Panc1 (cell line): ENCODE results near the gene LRP1B. TPM values are rescaled to one million over a fixed set of nuclear protein-coding genes. Genes with fewer than 3 reads are reported as not detected.

Source experiments
- ATAC-seq: fragments of 200-7000 bp; cut with Tn5 transposase; 2 replicates; pipeline ENCODE4 v1.9.1; 2020; ENCODE audit warnings: mild to moderate bottlenecking, moderate library complexity
- BruUV-seq: library from RNA; stranded (reverse); fragments of 400-500 nt; replicated peaks from 2 replicates; lab custom pipeline; 2021; lab: Mats Ljungman, UMichigan
- CTCF ChIA-PET: fragments of 300-600 bp; sonication (Branson Sonifier 250); formaldehyde crosslinking; loops from one replicate; lab custom pipeline; 2022; ENCODE audit warnings: antibody characterized with exemption; lab: Charles Lee
- POLR2A ChIA-PET: fragments of 300-600 bp; sonication (Branson Sonifier 250); formaldehyde crosslinking; loops from one replicate; lab custom pipeline; 2022; ENCODE audit warnings: antibody characterized with exemption; lab: Charles Lee
- DNase-seq: peaks from one replicate; pipeline ENCODE4 v3.0.0-alpha.2; 2010; ENCODE audit warnings: low read depth, low spot score
- H3K27ac ChIP-seq: 2 replicates; pipeline ENCODE4 v1.5.1; 2011; ENCODE audit warnings: mild to moderate bottlenecking, low read length, inconsistent platforms
- H3K27me3 ChIP-seq: fragments of 200-500 bp; sonication (Bioruptor generic); 2 replicates; pipeline ENCODE4 v1.6.0; 2014; ENCODE audit warnings: low read length, inconsistent platforms; ENCODE audit not compliant: control insufficient read depth, insufficient read depth
- H3K36me3 ChIP-seq: fragments of 200-500 bp; sonication (Bioruptor generic); 2 replicates; pipeline ENCODE4 v1.5.1; 2014; ENCODE audit warnings: inconsistent platforms, mild to moderate bottlenecking, low read length, moderate library complexity; ENCODE audit not compliant: control insufficient read depth, insufficient read depth
- H3K4me1 ChIP-seq: 2 replicates; pipeline ENCODE4 v1.5.1; 2011; ENCODE audit warnings: inconsistent platforms, mild to moderate bottlenecking, low read length, moderate library complexity; ENCODE audit not compliant: control insufficient read depth, insufficient read depth
- H3K4me3 ChIP-seq, 2 experiments: 2 replicates each; pipeline ENCODE4 v1.5.1; 2011 to 2012; ENCODE audit warnings: low read depth in 2 of 2, low read length in 2 of 2, mild to moderate bottlenecking in 2 of 2, inconsistent platforms in 1 of 2, moderate library complexity in 1 of 2
- H3K9me3 ChIP-seq: fragments of 200-500 bp; sonication (Bioruptor generic); 2 replicates; pipeline ENCODE4 v1.5.1; 2014; ENCODE audit warnings: low read depth, mild to moderate bottlenecking, inconsistent platforms, low read length, moderate library complexity; ENCODE audit not compliant: control insufficient read depth, insufficient read depth
- CTCF ChIP-seq: fragments of 450-650 bp; IDR thresholded peaks from 2 replicates; pipeline ENCODE4 v1.5.1; 2017; ENCODE audit warnings: mild to moderate bottlenecking
- POLR2AphosphoS5 ChIP-seq: IDR thresholded peaks from 2 replicates; pipeline ENCODE4 v1.6.1; 2012; ENCODE audit warnings: mild to moderate bottlenecking, low read depth, low read length, moderate library complexity
- REST ChIP-seq, 2 experiments: IDR thresholded peaks; 2 replicates each; pipeline ENCODE4 v1.6.1; 2011 to 2012; ENCODE audit warnings: low read depth in 2 of 2, control low read depth in 1 of 2, low read length in 1 of 2, mild to moderate bottlenecking in 1 of 2, moderate library complexity in 1 of 2; ENCODE audit not compliant: insufficient read depth in 1 of 2
- SIN3A ChIP-seq: IDR thresholded peaks from 2 replicates; pipeline ENCODE4 v1.6.1; 2012; ENCODE audit warnings: low read depth, mild to moderate bottlenecking, low read length, moderate library complexity, borderline replicate concordance; ENCODE audit not compliant: insufficient read depth
- TCF7L2 ChIP-seq: IDR thresholded peaks from 2 replicates; pipeline ENCODE4 v1.6.1; 2011; ENCODE audit warnings: mild to moderate bottlenecking, low read depth, low read length, inconsistent platforms
- in situ Hi-C: cut with HindIII; loops from 2 replicates; pipeline ENCODE4 v1.10.0; 2016; ENCODE audit warnings: low sequenced_read_pairs, low pct_unique_long_range_greater_than_20kb
- intact Hi-C: fragments of 100-400 bp; cut with micrococcal nuclease; formaldehyde crosslinking; loops from one replicate; pipeline ENCODE4 v1.10.0; 2022; ENCODE audit not compliant: unreplicated experiment
- total RNA-seq: library from RNA; stranded (reverse); gene quantifications from one replicate; pipeline ENCODE4 v1.2.1, GENCODE V29; 2021; ENCODE audit not compliant: unreplicated experiment

Gene LRP1B
- total RNA-seq, 1 experiment from 2014 or later, result 0.54 TPM

GRCh38 chr2:141728142-141728541 is 402.7 kb downstream of the LRP1B start:
- Histone ChIP-seq H3K36me3 (no peaks in the 10 kb centered on the region), H3K4me3 (no peak overlapping the region), H3K27ac (no peak overlapping the region), H3K27me3 (no peaks in the 10 kb centered on the region), H3K4me1 (no peaks in the 10 kb centered on the region), H3K9me3 (no peaks in the 10 kb centered on the region)
- no peak for TF ChIP-seq REST (IDR thresholded peaks at IDR 0.05; ENCODE audit: insufficient read depth in 1 of 2, low read depth in 2 of 2, low read length in 1 of 2)
- no peak for TF ChIP-seq POLR2AphosphoS5
- TF ChIP-seq SIN3A, result no peak
- TF ChIP-seq CTCF, result no peak
- no peak for TF ChIP-seq TCF7L2
- POLR2A ChIA-PET, result no interaction called here
- no TSS peak for BruUV-seq
- ATAC-seq (no peak), DNase-seq (no peak)
- CTCF ChIA-PET, result no interaction called here
- in situ Hi-C loops, result no loop called here
- intact Hi-C loops, result no loop called here

DNA sequence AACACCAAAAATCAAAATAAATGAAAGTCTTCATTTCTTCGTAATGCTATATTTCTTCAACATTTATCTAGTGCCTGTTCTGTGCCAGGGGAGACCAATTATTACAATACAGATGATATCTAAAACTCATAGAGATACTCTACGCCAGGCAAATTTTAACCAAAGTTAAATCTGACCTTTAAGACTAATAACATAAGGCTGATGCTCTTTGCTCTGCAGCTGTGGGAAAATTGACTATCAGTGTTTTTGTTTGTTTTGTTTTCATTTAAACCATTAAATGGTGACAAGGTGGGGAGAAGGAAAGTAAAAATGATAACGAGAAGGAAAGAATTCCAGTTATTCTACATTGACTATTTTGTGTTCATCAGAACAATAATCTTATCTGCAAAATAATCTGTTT is 406.4 kb downstream of the LRP1B start:
- no TSS peak for BruUV-seq
- H3K36me3 ChIP-seq, result no peaks in the 10 kb centered on the region
- in situ Hi-C loops, result no loop called here
- DNase-seq (no peak), ATAC-seq (no peak)
- no peaks in the 10 kb centered on the region for H3K27me3 ChIP-seq
- no peak overlapping the region for H3K27ac ChIP-seq
- H3K4me1 ChIP-seq, result no peaks in the 10 kb centered on the region
- no peak overlapping the region for H3K4me3 ChIP-seq
- intact Hi-C loops, result no loop called here
- no peak for TF ChIP-seq SIN3A
- CTCF ChIA-PET, result no interaction called here
- POLR2A ChIA-PET, result no interaction called here
- H3K9me3 ChIP-seq, result no peaks in the 10 kb centered on the region

GRCh38 chr2:141723814-141724213 is 407.0 kb downstream of the LRP1B start:
- Histone ChIP-seq H3K4me1 (no peaks in the 10 kb centered on the region), H3K27me3 (no peaks in the 10 kb centered on the region), H3K36me3 (no peaks in the 10 kb centered on the region), H3K27ac (no peak overlapping the region), H3K9me3 (no peaks in the 10 kb centered on the region), H3K4me3 (no peak overlapping the region)
- no peak for TF ChIP-seq TCF7L2
- TF ChIP-seq CTCF, result no peak
- no peak for TF ChIP-seq REST (IDR thresholded peaks at IDR 0.05; ENCODE audit: insufficient read depth in 1 of 2, low read depth in 2 of 2, low read length in 1 of 2)
- no peak for TF ChIP-seq SIN3A
- TF ChIP-seq POLR2AphosphoS5, result no peak
- in situ Hi-C loops, result no loop called here
- POLR2A ChIA-PET, result no interaction called here
- no peak for DNase-seq
- BruUV-seq, result no TSS peak
- no peak for ATAC-seq
- intact Hi-C loops, result no loop called here
- CTCF ChIA-PET, result no interaction called here
